HG03460 (cell line): Measurements from ENCODE around the gene SLC6A18.
"Not testable (repeated sequence)": the region's sequence is repeated elsewhere in the genome, so short reads cannot be mapped to it uniquely, and the experiment has no call there.

ENCODE experiments used
- ATAC-seq: cut with Tn5 transposase; IDR thresholded peaks from one replicate; pipeline ENCODE4 v1.9.1; 2021; ENCODE audit not compliant: unreplicated experiment

Gene SLC6A18

DNA sequence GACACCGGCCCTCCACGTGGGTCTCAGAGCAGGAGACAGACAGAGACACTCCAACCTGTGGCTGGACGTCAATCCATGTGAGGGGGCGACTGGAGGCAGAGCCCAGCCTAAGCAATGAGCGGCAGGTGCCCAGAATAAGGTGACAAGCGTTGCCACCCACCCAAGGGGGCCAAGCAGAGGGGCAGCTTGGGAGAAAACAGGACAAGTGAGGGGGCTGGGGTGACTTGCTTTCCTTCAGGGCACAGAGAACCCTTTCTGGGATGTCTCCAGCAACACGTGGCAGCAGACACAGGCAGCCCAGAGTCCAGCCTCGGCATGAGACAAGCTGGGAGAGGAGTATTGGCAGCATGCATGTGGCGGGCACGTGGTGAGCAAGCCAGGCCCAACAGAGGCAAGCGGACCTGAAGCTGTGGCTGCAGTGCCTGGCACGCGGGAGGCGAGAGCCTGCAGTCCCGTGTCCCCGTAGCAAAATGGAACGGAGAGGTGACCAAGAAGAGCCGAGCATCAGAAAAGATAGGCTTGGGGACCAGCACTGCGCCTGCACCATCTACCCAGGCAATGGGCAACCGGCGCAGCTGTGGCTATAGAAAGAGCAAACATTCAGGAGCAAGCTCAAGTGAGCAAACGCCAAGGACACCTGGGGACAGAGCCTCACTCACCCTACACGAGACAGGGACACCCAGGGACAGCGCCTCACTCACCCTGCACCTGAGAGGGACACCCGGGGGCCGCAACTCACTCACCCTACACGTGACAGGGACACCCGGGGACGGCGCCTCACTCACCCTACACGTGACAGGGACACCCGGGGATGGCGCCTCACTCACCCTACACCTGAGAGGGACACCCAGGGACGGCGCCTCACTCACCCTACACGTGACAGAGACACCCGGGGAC is 63.5 kb downstream of the SLC6A18 start:
- ATAC-seq: no peak

DNA sequence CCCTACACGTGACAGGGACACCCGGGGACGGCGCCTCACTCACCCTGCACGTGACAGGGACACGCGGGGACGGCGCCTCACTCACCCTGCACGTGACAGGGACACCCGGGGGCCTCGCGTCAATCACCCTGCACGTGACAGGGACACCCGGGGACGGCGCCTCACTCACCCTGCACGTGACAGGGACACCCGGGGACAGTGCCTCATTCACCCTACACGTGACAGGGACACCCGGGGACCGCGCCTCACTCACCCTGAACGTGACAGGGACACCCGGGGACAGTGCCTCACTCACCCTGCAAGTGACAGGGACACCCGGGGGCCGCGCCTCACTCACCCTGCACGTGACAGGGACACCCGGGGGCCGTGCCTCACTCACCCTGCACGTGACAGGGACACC is 64.4 kb downstream of the SLC6A18 start:
- ATAC-seq: not testable (repeated sequence)

DNA sequence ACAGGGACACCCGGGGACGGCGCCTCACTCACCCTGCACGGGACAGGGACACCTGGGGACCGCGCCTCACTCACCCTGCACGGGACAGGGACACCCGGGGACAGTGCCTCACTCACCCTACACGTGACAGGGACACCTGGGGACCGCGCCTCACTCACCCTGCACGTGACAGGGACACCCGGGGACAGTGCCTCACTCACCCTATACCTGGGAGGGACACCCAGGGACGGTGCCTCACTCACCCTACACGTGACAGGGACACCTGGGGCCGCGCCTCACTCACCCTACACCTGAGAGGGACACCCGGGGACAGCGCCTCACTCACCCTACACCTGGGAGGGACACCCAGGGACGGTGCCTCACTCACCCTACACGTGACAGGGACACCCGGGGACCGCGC is 65.8 kb downstream of the SLC6A18 start:
- ATAC-seq: not testable (repeated sequence)

DNA sequence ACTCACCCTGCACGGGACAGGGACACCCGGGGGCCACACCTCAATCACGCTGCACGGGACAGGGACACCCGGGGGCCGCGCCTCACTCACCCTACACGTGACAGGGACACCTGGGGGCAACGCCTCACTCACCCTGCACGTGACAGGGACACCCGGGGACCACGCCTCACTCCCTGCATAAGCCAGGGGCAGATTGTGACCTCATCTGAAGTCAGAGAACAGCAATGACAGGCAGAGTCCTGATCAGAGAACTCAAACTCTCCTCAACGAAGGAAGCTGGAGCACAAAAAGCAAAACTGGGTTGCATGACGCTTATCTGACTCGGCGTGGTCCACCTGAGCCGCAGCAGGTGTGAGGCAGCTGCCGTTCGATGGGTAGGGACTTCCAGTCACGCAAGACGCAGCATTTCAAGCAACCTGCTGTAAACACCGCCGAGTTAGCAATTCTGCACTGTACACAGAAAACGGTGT is 66.5 kb downstream of the SLC6A18 start:
- ATAC-seq: no peak

DNA sequence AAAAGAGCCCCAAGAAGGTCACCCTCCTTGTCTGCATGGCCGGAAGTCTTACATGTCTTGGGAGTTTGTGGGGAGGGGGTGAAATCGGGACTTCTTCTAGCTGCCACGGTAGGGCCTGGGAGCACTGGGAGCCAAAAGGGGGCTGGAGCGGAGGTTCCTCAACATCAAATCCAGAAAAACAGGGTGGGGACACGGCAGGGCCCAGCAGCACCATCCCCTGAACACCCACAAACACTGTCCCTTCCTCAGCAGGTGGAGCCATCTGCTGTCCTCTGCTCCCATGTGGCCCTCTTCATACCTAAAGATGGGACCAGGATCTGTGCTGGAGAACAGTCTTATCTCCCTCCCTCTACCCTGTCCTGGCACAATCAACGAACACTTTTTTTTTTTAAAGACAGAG is 67.0 kb downstream of the SLC6A18 start:
- no peak for ATAC-seq

DNA sequence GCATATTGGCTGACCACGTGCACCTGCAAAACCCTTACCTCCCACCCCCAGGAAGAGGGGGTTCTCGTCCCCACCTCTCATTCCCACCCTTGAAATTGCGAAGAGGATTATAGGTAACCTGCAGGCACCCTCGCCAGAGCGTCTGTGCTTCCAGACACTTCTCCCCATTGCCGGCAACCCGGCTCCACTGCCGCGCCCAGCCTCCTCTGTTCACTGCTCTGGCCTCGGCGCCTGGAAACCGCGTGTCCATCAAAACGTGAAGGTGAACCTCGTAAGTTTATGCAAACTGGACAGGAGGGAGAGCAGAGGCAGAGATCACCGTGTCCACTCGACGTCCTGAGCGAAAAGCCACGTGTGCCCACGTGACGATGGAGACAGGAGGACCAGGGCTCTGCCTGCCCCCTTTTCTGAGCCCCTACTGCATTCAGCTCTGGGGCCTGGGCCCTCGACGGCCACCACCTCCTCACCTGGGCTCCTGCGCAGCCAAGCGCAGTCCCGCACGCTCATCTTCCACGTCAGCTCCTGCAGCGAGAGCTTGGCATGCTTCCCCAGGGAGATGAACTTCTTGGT is 67.8 kb downstream of the SLC6A18 start:
- no peak for ATAC-seq

DNA sequence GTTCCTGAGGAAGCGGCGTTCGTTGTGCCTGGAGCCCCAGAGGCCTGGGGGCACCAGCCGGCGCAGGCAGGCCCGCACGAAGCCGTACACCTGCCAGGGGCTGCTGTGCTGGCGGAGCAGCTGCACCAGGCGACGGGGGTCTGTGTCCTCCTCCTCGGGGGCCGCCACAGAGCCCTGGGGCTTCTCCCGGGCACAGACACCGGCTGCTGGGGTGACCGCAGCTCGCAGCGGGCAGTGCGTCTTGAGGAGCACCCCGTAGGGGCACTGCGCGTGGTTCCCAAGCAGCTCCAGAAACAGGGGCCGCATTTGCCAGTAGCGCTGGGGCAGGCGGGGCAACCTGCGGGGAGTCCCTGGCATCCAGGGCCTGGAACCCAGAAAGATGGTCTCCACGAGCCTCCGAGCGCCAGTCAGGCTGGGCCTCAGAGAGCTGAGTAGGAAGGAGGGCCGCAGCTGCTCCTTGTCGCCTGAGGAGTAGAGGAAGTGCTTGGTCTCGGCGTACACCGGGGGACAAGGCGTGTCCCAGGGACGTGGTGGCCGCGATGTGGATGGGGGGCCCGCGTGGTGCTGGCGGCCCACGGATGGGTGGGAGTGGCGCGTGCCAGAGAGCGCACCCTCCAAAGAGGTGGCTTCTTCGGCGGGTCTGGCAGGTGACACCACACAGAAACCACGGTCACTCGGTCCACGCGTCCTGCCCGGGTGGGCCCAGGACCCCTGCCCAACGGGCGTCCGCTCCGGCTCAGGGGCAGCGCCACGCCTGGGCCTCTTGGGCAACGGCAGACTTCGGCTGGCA is 68.4 kb downstream of the SLC6A18 start:
- ATAC-seq: no peak

DNA sequence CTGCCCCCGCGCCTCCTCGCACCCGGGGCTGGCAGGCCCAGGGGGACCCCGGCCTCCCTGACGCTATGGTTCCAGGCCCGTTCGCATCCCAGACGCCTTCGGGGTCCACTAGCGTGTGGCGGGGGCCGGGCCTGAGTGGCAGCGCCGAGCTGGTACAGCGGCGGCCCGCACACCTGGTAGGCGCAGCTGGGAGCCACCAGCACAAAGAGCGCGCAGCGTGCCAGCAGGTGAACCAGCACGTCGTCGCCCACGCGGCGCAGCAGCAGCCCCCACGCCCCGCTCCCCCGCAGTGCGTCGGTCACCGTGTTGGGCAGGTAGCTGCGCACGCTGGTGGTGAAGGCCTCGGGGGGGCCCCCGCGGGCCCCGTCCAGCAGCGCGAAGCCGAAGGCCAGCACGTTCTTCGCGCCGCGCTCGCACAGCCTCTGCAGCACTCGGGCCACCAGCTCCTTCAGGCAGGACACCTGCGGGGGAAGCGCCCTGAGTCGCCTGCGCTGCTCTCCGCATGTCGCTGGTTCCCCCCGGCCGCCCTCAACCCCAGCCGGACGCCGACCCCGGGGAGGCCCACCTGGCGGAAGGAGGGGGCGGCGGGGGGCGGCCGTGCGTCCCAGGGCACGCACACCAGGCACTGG is 69.1 kb downstream of the SLC6A18 start:
- ATAC-seq: no peak

DNA sequence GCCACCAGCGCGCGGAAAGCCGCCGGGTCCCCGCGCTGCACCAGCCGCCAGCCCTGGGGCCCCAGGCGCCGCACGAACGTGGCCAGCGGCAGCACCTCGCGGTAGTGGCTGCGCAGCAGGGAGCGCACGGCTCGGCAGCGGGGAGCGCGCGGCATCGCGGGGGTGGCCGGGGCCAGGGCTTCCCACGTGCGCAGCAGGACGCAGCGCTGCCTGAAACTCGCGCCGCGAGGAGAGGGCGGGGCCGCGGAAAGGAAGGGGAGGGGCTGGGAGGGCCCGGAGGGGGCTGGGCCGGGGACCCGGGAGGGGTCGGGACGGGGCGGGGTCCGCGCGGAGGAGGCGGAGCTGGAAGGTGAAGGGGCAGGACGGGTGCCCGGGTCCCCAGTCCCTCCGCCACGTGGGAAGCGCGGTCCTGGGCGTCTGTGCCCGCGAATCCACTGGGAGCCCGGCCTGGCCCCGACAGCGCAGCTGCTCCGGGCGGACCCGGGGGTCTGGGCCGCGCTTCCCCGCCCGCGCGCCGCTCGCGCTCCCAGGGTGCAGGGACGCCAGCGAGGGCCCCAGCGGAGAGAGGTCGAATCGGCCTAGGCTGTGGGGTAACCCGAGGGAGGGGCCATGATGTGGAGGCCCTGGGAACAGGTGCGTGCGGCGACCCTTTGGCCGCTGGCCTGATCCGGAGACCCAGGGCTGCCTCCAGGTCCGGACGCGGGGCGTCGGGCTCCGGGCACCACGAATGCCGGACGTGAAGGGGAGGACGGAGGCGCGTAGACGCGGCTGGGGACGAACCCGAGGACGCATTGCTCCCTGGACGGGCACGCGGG is 69.9 kb downstream of the SLC6A18 start, which contains the start of gene TERT:
TERT (minus strand) TSS at position 234 of the 815 bp plus-strand sequence; CDS start at position 155, 79 bp downstream.
- no peak for ATAC-seq

DNA sequence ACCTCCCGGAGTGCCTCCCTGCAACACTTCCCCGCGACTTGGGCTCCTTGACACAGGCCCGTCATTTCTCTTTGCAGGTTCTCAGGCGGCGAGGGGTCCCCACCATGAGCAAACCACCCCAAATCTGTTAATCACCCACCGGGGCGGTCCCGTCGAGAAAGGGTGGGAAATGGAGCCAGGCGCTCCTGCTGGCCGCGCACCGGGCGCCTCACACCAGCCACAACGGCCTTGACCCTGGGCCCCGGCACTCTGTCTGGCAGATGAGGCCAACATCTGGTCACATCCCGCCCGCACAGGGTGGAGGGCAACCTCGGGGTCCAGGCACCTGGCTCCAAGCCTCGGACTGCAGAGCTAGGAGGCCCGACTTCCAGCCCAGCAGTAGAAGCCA is 70.5 kb downstream of the SLC6A18 start:
- ATAC-seq: no peak
